SK-N-MC (cell line): ENCODE results near the gene PFN1.

Experiments
- DNase-seq: peaks from one replicate; pipeline ENCODE4 v3.0.0-alpha.2; 2011; ENCODE audit warnings: low read depth, low spot score
- H3K27ac ChIP-seq: fragments of 200-600 bp; sonication (generic); 2 replicates; pipeline ENCODE4 v1.5.1; 2016; ENCODE audit warnings: mixed run types
- H3K36me3 ChIP-seq: fragments of 200-600 bp; sonication (generic); 2 replicates; pipeline ENCODE4 v1.6.1; 2017; ENCODE audit warnings: antibody characterized with exemption, low read length, mixed read lengths; ENCODE audit not compliant: insufficient read depth
- H3K4me3 ChIP-seq: fragments of 200-600 bp; sonication (generic); 2 replicates; pipeline ENCODE4 v1.5.1; 2016
- H3K9ac ChIP-seq: fragments of 200-600 bp; sonication (generic); 2 replicates; pipeline ENCODE4 v1.8.0; 2017; ENCODE audit warnings: mixed run types, mixed read lengths; ENCODE audit not compliant: insufficient read length
- H3K9me3 ChIP-seq: fragments of 200-600 bp; sonication (generic); 2 replicates; pipeline ENCODE4 v1.6.1; 2017; ENCODE audit warnings: low read depth, mild to moderate bottlenecking, antibody characterized with exemption, low read length, moderate library complexity, mixed read lengths
- EZH2 ChIP-seq: fragments of 200-600 bp; sonication (generic); IDR thresholded peaks from one replicate; pipeline ENCODE4 v1.6.1; 2017; ENCODE audit warnings: antibody characterized with exemption
- FOXP2 ChIP-seq: optimal IDR thresholded peaks from 2 replicates; pipeline ENCODE3; 2011; ENCODE audit warnings: mild to moderate bottlenecking, moderate library complexity; ENCODE audit not compliant: insufficient read depth; ENCODE audit errors: extremely low read length, control extremely low read depth
- POLR2AphosphoS5 ChIP-seq: IDR thresholded peaks from 2 replicates; pipeline ENCODE4 v1.6.1; 2012; ENCODE audit warnings: mild to moderate bottlenecking, low read depth, low read length, borderline replicate concordance

Gene PFN1

GRCh38 chr17:4895657-4896331 lies 52.5 kb downstream of the PFN1 start:
- H3K9me3 ChIP-seq: no peaks in the 10 kb centered on the region
- TF ChIP-seq FOXP2 (no peak), EZH2 (no peak), POLR2AphosphoS5 (no peak)
- peaks cover 24% of the 10 kb centered on the region; the same call in 1 of the 2 replicates for H3K36me3 ChIP-seq
- no peak overlapping the region for H3K4me3 ChIP-seq
- H3K27ac ChIP-seq: no peak overlapping the region
- no peak overlapping the region for H3K9ac ChIP-seq
- DNase-seq: no peak
